Erythroblast (primary cell): Measurements from ENCODE around the gene FPGS.

Experiments used
- GATA1 ChIP-seq: IDR thresholded peaks from 2 replicates; pipeline ENCODE4 v1.6.1; 2011; ENCODE audit warnings: low read depth, mild to moderate bottlenecking, control low read depth, low read length, moderate library complexity
- POLR2A ChIP-seq: IDR thresholded peaks from 2 replicates; pipeline ENCODE4 v1.6.1; 2011; ENCODE audit warnings: mild to moderate bottlenecking, low read length

- TF ChIP-seq POLR2A (no peak), GATA1 (no peak)
These were observed 43.8 kb upstream of the FPGS start for GRCh38 chr9:127758843-127759242.
